HG02610 (cell line): ENCODE results near the gene PAPOLG.

Experiments used
- ATAC-seq: cut with Tn5 transposase; IDR thresholded peaks from one replicate; pipeline ENCODE4 v1.9.1; 2021; ENCODE audit warnings: mild to moderate bottlenecking, moderate library complexity; ENCODE audit not compliant: unreplicated experiment

The PAPOLG gene

DNA sequence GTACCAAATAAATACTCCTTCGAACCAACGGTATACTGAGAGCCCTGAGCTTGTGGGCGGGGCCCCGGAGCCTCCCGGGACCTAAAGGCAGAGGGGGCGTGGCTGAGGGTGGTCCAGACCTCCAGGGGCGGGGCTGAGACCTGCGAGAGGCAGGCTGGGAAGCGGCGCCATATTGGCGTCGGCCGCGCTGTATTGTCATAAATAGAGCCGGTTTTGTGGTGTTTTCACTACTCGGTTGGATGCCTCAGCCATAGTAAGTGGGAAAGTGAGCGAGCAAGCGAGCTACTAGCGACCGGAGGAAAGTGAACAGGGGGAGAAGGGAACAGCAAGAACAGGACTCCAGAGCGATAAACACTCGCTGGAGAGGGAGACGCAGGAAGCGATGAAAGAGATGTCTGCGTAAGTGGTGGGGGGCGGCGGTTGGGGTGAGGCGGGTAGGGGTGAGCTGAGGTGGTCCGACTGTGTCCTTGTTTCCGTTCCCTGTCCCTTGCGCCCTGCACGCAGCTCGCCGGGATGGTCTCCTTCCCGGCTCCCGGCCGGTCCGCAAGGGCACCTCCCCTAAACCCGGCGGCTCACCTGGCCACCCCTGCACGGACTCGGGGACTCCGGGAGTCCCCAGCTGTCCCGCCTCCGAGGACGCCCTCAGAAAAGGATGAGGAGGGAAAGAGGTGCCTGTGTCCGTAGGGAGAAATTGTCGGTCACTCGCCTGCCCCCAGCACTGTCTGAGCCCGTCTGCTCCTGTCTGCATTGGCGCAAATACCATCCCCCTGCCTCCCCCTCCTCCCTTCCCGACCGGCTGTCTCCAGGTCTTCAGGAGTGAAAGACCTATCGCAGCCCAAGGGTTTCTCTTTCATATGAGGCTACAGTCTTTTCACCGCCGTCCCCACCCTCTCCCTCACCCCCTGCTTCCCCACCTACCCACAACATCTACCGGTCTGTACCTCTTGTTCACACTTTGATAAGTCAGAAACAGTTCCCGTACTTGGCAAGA, at the start of gene PAPOLG:
PAPOLG (plus strand) TSS at position 172 of the 991 bp plus-strand sequence; CDS start at position 383, 211 bp downstream.
- peak; percentile 96 for ATAC-seq

DNA sequence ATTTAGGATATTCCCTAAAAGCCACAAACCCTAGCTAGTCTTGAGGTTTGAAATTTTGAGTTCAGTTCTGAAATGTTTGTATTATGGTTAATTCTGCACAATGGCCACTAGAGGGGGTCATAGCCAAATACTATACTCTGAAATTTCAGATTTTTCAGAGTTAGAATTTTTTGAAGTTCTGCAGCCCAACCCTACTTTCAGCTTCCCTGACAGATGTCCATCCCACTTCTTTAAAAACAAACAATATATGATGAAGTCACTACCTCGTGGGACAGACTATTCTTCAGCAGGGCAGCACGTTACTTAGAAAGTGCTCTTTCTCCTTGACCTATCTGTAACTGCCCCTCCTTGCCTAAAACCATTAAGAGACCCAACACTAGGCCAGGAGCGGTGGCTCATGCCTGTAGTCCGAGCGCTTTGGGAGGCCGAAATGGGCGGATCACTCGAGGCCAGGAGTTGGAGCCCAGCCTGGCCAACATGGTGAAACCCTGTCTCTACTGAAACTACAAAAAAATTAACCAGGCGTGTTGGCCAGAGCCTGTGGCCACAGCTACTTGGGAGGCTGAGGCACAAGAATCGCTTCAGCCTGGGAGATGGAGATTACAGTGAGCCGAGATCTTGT, 48.2 kb upstream of the PAPOLG start:
- no peak for ATAC-seq

DNA sequence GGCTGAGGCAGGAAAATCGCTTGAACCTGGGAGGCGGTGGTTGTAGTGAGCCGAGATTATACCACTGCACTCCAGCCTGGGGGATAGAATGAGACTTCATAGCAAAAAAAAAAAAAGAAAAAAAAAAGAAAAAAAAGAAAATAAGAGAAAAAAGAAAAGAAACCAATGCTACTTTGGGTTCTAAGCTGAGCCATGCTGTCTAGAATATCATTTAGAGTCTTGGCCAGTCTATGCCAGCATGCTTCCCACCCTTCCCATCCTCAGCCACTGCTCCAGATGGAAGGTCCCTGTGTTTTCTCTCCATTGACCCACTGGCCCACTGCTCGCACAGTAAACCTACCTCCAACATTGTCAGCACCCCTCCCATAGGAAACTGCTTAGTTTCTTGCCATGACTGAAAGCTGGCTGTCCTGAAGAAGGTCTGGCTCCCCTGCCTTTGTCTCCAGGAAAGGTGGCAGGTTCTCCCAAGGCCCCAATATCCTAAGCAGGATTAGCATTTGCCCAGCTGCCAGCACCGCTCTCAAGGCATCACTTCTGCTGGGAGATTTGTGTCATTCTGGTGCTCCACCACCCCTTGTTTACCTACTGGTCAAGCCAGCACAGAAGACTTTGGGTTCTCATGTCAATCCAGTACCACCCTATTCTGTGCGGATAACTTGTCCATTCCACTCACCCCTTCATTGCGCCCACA, 47.3 kb upstream of the PAPOLG start:
- no peak for ATAC-seq

DNA sequence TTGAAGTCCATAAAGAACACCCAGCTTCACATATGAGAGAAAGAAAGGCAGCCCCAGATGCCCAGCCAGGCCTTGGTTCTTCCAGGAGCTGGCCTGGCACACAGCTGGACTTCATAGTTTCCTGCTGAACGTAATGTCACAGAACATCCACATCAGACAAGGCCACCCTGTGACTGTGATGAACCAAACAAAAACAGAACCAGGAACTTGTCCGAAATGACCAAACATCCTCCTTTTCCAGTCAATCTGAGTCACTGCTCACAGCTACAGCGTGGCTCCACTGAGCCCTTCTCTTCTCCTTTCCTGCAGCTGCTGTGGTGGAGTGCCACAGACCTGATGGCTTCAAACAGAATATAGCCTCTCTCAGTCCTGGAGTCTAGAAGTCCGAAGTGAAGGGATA, 45.4 kb upstream of the PAPOLG start:
- no peak for ATAC-seq

DNA sequence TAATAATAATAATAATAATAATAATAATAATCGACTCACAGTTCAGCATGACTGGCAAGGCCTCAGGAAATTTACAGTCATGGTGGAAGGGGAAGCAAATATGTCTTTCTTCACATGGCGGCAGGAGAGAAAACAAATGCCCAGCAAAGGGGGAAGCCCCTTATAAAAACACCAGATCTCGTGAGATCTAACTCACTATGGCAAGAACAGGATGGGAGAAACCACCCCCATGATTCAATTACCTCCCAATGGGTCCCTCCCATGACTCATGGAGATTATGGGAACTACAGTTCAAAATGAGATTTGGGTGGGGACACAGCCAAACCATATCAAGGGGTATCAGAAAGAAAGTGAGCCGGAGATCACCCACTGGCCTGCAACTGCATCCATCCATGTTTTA, 40.5 kb upstream of the PAPOLG start:
- no peak for ATAC-seq

DNA sequence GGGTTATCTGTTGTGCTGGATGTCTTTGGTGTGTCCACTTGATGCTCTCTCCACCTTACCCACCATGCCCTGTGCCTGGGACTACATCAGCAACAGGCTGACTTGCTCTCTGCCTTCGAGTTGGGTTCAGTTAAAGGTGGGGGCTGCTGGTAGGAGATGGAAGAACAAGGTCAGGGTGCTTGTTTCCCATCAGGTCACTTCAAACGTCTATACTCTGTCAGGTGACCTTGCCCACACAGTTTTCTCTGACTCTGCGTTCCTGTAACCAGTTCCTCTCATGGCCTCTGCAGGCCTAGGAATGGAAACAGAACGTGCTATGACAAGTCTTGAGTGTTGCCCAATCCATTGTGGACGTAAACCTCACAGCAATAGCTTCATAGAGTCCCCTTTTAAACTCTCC, 38.4 kb upstream of the PAPOLG start:
- ATAC-seq, result no peak

DNA sequence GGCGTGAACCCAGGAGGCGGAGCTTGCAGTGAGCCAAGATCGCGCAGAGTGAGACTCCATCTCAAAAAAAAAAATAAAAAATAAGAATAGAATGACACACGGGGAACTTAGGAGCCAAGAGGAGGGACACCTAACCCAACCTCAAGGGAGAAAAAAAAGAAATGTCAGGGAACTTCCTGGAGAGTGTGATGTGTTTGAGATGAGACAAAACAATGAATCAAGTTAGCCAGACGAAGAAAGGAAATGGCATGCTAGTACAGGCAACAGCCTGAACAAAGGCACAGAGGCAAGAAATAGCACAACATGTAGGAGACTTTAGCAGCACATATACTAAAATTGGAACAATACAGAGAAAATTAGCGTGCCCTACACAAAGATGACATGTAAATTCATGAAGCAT, 36.7 kb upstream of the PAPOLG start:
- ATAC-seq, result no peak

DNA sequence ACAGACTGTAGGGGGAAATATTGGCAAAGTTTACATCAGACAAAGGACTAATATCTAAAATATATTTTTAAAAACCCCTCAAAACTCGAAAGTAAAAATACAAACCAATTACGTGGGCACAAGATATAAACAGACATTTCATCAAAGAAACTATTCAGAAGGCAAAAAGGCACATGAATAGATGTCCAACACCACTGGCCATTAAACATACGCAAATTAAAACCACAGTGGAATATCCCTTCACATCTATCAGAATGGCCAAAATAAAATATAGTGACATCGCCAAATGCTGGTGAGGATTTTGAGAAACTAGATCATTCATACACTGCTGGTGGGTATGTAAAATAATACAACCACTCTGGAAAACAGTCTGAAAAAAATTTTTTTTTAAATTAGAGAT, 30.6 kb upstream of the PAPOLG start:
- no peak for ATAC-seq

DNA sequence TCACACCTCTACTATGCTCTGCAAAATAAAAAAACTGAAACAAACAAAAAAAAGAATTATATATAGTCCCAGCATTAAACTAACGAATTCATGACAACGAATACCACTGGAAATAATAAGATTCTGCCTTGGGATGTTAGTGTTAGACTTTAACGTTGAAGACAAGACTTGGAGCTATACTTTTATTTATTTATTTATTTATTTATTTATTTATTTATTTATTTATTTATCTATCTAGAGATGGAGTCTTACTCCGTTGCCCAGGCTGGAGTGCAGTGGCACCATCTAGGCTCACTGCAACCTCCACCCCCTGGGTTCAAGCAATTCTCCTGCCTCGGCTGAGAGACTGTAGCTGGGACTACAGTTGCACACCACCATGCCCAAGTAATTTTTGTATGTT, 27.2 kb upstream of the PAPOLG start:
- no peak for ATAC-seq

DNA sequence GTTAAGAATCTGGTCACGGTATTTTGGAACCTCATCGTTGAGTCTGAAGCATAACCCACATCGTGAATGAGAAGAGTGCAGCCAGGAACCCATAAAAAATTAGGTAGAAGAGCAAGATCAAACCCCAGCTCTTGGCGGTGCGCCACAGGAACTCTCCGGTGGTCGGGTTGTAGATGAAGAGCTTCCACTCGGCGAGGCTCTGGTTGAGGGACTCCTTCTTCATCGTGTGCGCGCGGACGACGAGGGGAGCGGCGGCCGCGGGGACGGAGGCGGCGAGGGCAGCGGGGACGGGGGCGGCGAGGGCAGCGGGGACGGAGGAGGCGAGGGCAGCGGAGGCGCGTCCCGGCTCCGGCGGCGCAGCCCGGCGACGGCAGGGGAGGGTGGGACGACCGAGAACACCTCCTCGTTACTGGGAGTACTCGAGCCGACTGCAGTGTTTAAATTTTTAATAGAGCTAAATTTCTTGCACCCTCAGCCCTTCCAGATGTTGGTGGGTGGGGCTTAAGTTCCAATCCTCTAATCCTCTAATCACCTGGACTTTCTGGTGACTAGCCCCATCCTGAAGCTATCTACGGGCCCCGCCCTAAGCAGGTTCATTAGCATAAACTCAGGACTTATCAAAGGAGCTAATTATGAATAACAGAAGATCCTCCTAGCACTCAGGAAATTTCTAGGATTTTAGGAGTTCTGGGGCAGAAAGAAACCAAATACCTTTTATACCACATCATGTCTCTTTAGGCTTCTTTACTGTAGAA, 20.4 kb upstream of the PAPOLG start:
- no peak for ATAC-seq

DNA sequence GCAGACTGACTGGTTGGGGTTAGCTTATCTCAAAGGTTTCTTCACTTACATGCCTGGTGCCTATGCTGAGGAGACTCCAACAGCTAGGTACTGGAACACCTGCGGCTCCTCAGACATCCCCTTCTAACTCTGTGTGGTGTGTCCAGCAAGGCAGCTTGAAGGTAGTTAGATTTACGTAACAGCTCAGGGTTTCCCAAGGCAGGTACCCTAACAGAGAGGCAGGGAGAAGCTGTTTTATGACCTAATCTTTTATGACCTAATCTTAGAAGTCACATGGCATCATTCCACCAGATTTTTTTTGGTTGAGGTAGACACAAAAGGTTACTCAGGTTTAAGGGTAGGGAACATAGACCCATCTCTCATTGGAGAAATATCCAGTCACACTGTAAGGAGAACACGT, 17.4 kb upstream of the PAPOLG start:
- no peak for ATAC-seq

DNA sequence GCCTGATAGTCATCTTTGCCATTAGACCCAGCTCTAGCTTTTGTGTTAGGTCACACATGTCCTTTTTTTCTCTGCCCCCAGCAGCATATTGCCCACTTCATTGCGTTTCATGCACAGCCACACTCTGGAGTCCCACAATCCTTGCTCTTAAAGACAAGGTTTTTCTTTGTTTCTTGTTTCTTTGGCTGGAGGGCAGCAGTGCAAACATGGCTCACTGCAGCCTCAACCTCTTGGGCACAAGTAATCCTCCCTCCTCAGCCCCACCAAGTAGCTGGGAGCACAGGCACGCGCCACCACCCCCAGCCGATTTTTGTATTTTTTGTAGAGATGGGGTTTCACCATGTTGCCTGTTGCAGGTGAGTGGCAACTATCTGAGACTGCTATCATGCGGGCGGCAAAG, 16.9 kb upstream of the PAPOLG start:
- ATAC-seq, result no peak

DNA sequence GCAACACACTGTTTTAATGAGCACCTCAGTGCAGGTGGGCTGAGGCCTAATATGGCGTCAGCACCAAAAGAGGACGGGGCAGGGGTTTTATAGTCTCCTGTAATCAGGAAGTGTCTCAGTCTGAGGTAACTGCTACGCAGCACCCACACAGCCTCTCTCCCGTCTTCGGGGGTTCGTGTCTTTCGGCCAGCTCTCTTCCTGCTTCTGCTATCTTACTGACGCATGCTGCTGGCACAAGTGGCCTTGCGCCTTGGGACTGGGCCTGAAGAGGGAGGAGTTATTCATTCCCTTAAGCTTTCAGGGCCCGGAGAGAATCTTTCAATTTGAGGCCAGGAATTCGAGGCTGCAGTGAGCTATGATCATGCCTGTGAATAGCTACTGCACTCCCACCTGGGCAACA, 14.5 kb upstream of the PAPOLG start:
- no peak for ATAC-seq

DNA sequence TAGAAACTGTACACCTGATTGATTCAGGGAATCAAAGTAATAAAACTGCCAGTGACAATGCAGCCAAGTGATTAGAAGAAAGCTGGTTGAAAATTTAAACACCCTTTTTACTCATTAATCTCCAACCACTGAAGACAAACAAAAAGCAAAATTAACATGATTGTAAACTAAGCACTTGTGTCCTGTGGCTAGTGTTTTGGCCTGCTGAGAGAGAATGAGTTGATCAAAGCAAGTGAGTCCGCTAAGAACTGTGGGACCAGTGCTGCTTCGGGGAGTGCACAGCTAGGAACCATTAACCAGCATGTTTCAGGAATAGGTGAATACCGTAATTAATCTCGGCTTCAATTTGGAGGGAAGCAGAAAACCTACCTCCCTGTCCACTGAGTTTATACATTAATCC, 13.6 kb upstream of the PAPOLG start:
- no peak for ATAC-seq

DNA sequence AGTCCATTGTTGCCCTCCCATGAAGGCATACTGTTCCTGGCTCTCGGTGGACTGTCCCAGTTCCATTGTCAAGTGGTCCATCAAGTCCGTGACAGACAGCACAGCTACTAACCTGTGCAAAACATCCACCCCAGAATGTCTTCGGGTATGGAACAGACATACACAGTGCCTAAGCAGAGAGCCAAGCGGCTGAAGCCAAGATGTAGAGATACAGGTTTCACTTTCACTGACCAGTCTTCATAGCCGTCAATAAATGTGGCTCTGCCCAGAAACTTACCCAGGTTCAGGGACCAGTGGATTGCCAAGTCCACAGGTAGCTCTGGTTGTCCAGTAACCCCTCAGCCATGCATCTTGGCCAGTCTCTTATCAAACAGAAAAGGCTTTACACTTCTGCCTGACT, 10.7 kb upstream of the PAPOLG start:
- no peak for ATAC-seq

DNA sequence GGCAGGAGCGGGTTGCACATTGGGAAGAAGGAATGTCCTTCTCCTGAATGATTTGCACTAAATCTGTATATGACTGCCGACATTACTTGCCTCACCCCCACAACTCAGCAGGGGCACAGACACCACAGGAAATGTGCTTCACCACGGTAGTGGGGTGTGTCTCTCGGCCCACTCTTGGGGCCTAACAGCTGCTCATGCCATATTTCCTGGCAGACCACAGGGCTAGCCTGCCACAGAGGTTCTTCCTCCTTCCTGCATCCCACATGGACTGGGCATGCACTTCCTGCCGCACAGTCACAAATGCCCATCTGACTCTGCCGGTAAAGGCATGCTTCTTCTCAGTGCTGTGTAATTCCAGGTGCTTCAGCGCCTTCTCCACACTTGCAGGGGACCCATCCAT, 10.3 kb upstream of the PAPOLG start:
- no peak for ATAC-seq

DNA sequence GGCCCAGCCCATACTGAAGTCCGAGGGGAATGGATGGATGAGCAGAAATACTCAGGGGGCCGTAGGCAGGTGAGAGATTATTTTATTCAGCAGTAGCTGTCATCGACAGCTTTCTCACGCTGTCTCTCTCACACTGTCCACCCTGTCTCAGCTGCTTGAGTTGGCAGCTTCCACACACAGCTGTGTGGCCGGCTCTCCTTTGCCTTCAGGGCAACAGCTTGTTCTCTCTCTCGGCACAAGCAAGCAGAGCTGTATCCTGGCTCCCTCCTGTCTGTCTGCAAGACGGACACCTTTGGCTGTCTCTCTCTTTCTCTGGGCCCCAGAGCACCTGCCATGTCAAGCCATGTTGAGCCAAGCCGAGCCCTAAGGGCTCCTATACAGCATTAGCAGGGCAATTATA, 9.8 kb upstream of the PAPOLG start:
- no peak for ATAC-seq

DNA sequence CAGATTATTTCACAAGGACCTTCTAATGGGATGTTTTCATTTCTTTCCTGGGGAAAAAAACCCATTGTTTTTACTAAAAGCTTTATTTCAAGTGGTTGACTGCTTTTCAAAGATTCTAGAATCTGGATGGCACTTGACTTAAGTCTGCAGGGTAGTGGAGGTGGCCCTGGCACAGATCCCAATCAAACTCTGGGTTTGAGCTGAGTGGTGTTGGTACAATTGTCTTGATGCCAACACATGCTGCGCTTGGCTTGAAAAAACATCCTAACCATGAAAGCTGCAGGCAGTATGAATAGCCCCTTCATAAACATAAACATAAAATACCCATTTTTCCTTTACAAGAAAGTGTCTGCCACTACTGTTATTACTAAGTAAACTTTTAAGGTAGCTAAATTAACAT, 3.6 kb downstream of the PAPOLG start:
- ATAC-seq, result no peak

DNA sequence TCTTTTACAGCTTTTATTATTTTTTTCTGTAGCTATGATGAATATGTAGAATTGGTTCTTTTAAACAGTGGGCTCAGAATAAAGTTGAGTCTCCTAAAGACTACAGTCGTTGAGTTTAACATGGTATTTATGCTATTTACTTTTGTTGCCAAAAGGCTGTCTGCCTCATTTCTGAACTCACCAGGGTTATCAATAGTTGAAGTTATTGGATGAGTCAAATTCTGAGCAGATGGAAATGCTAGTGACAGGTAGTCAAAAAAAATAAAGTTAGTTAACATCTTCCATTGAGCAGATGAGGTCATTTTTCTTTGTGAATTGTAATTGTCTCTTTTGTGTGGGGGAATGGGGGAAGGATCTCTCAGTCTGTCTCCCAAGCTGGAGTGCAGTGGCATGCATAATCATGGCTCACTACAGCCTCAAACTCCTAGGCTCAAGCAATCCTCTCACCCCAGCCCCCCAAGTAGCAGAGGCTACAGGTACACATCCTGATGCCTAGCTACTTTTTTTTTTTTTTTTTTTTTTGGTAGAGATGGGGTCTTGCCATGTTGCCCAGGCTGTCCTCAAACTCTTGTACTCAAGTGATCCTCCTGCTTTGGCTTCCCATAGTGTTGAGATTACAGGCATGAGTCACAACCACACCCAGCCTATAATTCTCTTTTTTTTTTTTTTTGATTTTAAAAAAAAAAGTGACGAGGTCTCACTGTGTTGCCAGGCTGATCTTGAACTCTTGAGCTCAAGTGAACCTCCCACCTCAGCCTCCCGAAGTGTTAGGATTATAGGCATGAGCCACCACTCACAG, 8.9 kb downstream of the PAPOLG start:
- no peak for ATAC-seq

DNA sequence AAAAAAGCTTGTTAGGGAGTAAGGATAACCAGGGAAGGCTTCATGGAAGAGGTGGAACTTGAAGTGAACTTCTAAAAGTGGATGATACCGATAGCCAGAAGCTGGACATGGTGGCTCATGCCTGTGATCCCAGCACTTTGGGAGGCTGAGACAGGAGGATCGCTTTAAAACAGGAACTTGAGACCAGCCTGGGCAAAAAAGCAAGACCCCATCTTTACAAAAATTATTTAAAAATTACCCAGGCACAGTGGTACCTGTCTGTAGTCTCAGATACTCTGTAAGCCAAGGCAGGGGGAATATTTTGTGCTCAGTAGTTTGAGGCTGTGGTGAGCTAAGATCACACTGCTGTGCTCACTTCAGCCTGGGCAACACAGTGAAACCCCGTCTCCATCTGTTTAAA, 10.2 kb downstream of the PAPOLG start:
- no peak for ATAC-seq
